ENCODE measurements around the gene ZNF441. TPM values are rescaled to one million over a fixed set of nuclear protein-coding genes. Genes with fewer than 3 reads are reported as not detected.
"Not testable (repeated sequence)": the region's sequence is repeated elsewhere in the genome, so short reads cannot be mapped to it uniquely, and the experiment has no call there.

ZNF441 gene
- total and polyA plus RNA-seq, 5 experiments from 2014 or later, result 3.6 to 33.7 (median 7.0) TPM

DNA sequence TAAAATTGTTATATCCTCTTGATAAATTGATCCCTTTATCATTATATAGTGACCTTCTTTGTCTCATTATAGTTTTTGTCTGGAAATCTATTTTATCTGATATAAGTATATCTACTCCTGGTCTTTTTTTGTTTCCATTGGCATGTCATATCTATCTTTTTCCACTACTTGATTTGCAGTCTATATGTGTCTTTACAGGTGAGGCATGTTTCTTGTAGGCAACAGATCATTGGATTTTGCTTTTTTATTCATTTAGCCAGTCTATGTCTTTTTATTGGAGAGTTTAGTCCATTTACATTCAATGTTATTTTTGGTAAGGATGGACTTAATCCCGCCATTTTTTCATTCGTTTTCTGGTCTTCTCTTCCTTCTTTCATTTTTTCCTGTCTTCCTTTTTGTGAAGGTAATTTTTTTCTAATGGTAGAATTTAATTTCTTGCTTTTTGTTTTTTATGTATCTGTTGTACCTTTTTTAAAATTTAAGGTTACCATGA is 14.5 kb upstream of the ZNF441 start:
- Mint-ChIP-seq H3K27ac (no peak overlapping the region), H3K36me3 (peaks cover 0 to 69% (median 26%) of the 10 kb centered on the region in 3 donors), H3K9me3 (peaks cover 27 to 93% (median 61%) of the 10 kb centered on the region in 9 donors), H3K4me3 (no peak overlapping the region), H3K4me1 (no peaks in the 10 kb centered on the region), H3K27me3 (peaks cover 4 to 28% (median 7%) of the 10 kb centered on the region in 5 donors)
- ATAC-seq (no peak), DNase-seq (no peak)
- POLR2A ChIA-PET, result interaction anchor here (1.5 kb wide), 1 partner anchor 14 kb away, joined by 4 read pairs; the partner anchor contains the start of gene ZNF441

DNA sequence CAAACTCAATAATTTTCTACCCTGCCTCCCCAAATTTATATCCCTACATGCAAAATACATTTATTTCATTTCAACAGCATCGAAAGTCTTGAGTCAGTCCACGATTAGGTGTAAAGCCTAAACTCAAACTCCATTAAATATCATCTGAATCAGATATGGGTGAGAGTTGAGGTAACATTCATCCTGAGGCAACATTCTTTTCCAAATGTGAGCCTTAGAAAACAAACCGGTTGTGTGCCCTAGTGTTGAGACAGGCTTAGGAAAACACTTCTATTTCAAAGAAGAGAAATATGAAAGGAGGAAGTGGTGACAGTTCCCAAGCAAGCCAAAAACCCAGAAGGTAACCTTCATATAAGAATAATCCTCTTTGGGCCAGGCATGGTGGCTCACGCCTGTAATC is 12.1 kb upstream of the ZNF441 start:
- peaks cover 0 to 61% (median 26%) of the 10 kb centered on the region in 3 donors for H3K36me3 Mint-ChIP-seq
- POLR2A ChIA-PET, result no interaction called here
- no peak for ATAC-seq
- H3K4me1 Mint-ChIP-seq, result no peaks in the 10 kb centered on the region
- DNase-seq, result no peak
- H3K9me3 Mint-ChIP-seq, result peaks cover 17 to 90% (median 49%) of the 10 kb centered on the region in 9 donors
- H3K4me3 Mint-ChIP-seq, result no peak overlapping the region
- H3K27ac Mint-ChIP-seq, result no peak overlapping the region
- peaks cover 4 to 23% (median 7%) of the 10 kb centered on the region in 5 donors for H3K27me3 Mint-ChIP-seq

GRCh38 chr19:11756965-11757364 is 9.8 kb upstream of the ZNF441 start:
- no peak for ATAC-seq
- Mint-ChIP-seq H3K36me3 (peaks cover 0 to 46% (median 26%) of the 10 kb centered on the region in 3 donors), H3K27me3 (peaks cover 6 to 20% (median 10%) of the 10 kb centered on the region in 5 donors), H3K27ac (no peak overlapping the region), H3K4me1 (no peaks in the 10 kb centered on the region), H3K4me3 (no peak overlapping the region), H3K9me3 (peaks cover 15 to 72% (median 37%) of the 10 kb centered on the region in 9 donors)
- no peak for DNase-seq
- POLR2A ChIA-PET, result no interaction called here

- DNase-seq (no peak), ATAC-seq (no peak)
- POLR2A ChIA-PET, result no interaction called here
- Mint-ChIP-seq H3K4me3 (no peak overlapping the region), H3K27me3 (peaks cover 0 to 16% (median 4%) of the 10 kb centered on the region in 5 donors), H3K9me3 (peaks cover 0 to 56% (median 28%) of the 10 kb centered on the region in 9 donors), H3K36me3 (peaks cover 0 to 47% (median 16%) of the 10 kb centered on the region in 3 donors), H3K27ac (no peak overlapping the region), H3K4me1 (no peaks in the 10 kb centered on the region)
Measured at GRCh38 chr19:11759805-11760204, 7.0 kb upstream of the ZNF441 start.

GRCh38 chr19:11763117-11763516 is 3.7 kb upstream of the ZNF441 start:
- Mint-ChIP-seq H3K4me3 (no peak overlapping the region), H3K27ac (no peak overlapping the region), H3K9me3 (peaks cover 0 to 26% (median 17%) of the 10 kb centered on the region in 9 donors), H3K4me1 (peaks cover 3 to 16% (median 12%) of the 10 kb centered on the region in 4 donors), H3K36me3 (peaks cover 0 to 30% (median 8%) of the 10 kb centered on the region in 3 donors), H3K27me3 (peaks cover 0 to 12% (median 4%) of the 10 kb centered on the region in 5 donors)
- no peak for DNase-seq
- ATAC-seq, result no peak
- POLR2A ChIA-PET, result no interaction called here

- Mint-ChIP-seq H3K27ac (no peak overlapping the region), H3K4me3 (no peak overlapping the region), H3K36me3 (peaks cover 0 to 30% (median 11%) of the 10 kb centered on the region in 3 donors), H3K4me1 (peaks cover 5 to 21% (median 17%) of the 10 kb centered on the region in 4 donors), H3K27me3 (peaks cover 0 to 12% (median 4%) of the 10 kb centered on the region in 5 donors), H3K9me3 (peaks cover 0 to 28% (median 18%) of the 10 kb centered on the region in 9 donors)
- POLR2A ChIA-PET, result no interaction called here
- ATAC-seq (no peak), DNase-seq (no peak)
Measured at GRCh38 chr19:11763611-11764010, 3.2 kb upstream of the ZNF441 start.

DNA sequence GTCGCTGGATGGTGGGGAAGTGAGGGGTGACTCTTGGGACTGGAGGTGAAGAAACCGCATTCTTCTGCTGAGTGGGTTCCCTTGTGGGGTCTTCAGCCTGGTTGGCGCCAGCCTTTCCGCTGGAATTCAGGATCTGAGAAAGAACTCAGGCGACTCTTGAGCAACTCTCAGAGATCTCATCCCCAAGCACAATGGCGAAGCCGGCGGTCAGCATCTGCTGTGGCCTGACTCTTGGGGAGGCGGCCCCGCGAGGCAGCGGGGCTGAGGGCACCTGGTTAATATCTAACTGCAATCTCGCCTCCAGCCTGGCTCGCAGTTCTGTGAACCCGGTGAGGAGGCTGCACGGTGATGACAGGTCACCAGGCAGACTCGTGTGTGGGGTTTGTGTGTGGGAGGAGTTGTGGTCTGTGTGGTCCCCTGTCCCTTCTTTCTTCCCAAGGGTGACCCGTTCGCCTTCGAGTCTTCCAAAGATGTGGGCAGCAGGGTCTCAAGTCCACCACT is 883 bp downstream of the ZNF441 start:
- Mint-ChIP-seq H3K27me3 (peaks cover 0 to 4% (median 0%) of the 10 kb centered on the region in 5 donors), H3K4me3 (peak overlapping the region; percentile 97 to 99 (median 98)), H3K27ac (peak overlapping the region; percentile 78 to 98 (median 94)), H3K4me1 (peaks cover 11 to 27% (median 25%) of the 10 kb centered on the region in 4 donors), H3K36me3 (peaks cover 12 to 35% (median 30%) of the 10 kb centered on the region in 3 donors), H3K9me3 (peaks cover 0 to 55% (median 34%) of the 10 kb centered on the region in 9 donors)
- POLR2A ChIA-PET, result interaction anchor here (0.5 to 2.8 kb wide), 6 partner anchors 25 to 373 kb away, joined by 3 to 21 read pairs (median 4); partner anchors contain the start of genes ZNF20, ZNF491 and ZNF823
- ATAC-seq (no peak), DNase-seq (peak in 4 of 10 donors; percentile 3 to 18 (median 8))

DNA sequence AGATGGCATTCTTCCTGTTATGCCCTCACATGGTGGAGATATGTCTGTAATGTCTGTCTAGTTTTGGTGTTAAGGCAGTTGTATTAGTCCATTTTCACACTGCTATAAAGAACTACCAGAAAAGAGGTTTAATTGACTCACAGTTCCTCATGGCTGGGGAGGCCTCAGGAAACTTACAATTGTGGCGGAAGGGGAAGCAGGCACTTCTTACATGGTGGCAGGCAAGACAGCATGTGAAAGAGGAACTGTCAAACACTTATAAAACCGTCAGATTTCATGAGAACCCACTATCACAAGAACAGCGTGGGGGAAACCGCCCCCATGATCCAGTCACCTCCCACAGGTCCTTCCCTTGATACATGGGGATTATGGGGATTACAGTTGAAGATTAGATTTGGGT is 3.2 kb downstream of the ZNF441 start:
- H3K4me3 Mint-ChIP-seq, result peak overlapping the region in 2 of 10 donors; percentile 6 to 26
- DNase-seq, result no peak
- H3K36me3 Mint-ChIP-seq, result peaks cover 17 to 46% (median 38%) of the 10 kb centered on the region in 3 donors
- peak overlapping the region in 2 of 10 donors; percentile 38 to 51 for H3K27ac Mint-ChIP-seq
- POLR2A ChIA-PET, result interaction anchor here (0.5 kb wide), 1 partner anchor 128 kb away, joined by 3 read pairs; no protein-coding TSS in a partner anchor
- peaks cover 11 to 27% (median 25%) of the 10 kb centered on the region in 4 donors for H3K4me1 Mint-ChIP-seq
- no peak for ATAC-seq
- peaks cover 18 to 66% (median 37%) of the 10 kb centered on the region in 9 donors for H3K9me3 Mint-ChIP-seq
- no peaks in the 10 kb centered on the region for H3K27me3 Mint-ChIP-seq

GRCh38 chr19:11771520-11771919 is 4.7 kb downstream of the ZNF441 start:
- H3K27me3 Mint-ChIP-seq, ATAC-seq, DNase-seq, POLR2A ChIA-PET, H3K27ac Mint-ChIP-seq: not testable (repeated sequence)
- Mint-ChIP-seq H3K4me3 (peak overlapping the region in 1 of 10 donors; percentile 15), H3K36me3 (peaks cover 24 to 59% (median 44%) of the 10 kb centered on the region in 3 donors), H3K9me3 (peaks cover 18 to 78% (median 44%) of the 10 kb centered on the region in 9 donors), H3K4me1 (peaks cover 11 to 25% (median 23%) of the 10 kb centered on the region in 4 donors)

GRCh38 chr19:11776669-11777068 is 9.9 kb downstream of the ZNF441 start:
- Mint-ChIP-seq H3K9me3 (peaks cover 18 to 97% (median 53%) of the 10 kb centered on the region in 9 donors), H3K36me3 (peaks cover 54 to 90% (median 65%) of the 10 kb centered on the region in 3 donors)
- ATAC-seq, DNase-seq, POLR2A ChIA-PET, H3K4me1 Mint-ChIP-seq, H3K27ac Mint-ChIP-seq, H3K4me3 Mint-ChIP-seq, H3K27me3 Mint-ChIP-seq: not testable (repeated sequence)

GRCh38 chr19:11780431-11781020 is 13.7 kb downstream of the ZNF441 start:
- Mint-ChIP-seq H3K4me3 (no peak overlapping the region), H3K36me3 (peaks cover 47 to 89% (median 55%) of the 10 kb centered on the region in 3 donors), H3K27me3 (no peaks in the 10 kb centered on the region), H3K4me1 (no peaks in the 10 kb centered on the region), H3K9me3 (peaks cover 0 to 97% (median 50%) of the 10 kb centered on the region in 9 donors), H3K27ac (no peak overlapping the region)
- POLR2A ChIA-PET, result no interaction called here
- DNase-seq (no peak), ATAC-seq (no peak)

GRCh38 chr19:11781295-11782057 is 14.7 kb downstream of the ZNF441 start:
- Mint-ChIP-seq H3K36me3 (peaks cover 44 to 82% (median 49%) of the 10 kb centered on the region in 3 donors), H3K9me3 (peaks cover 0 to 96% (median 43%) of the 10 kb centered on the region in 9 donors), H3K4me1 (no peaks in the 10 kb centered on the region), H3K4me3 (no peak overlapping the region), H3K27ac (no peak overlapping the region), H3K27me3 (no peaks in the 10 kb centered on the region)
- DNase-seq (no peak), ATAC-seq (no peak)
- POLR2A ChIA-PET, result no interaction called here

Measured in naive thymus-derived CD8-positive, alpha-beta T cell (primary cell).